22Rv1 (cell line): ENCODE measurements around the gene MTURN.

Experiments
- CTCF ChIP-seq: fragments of 450-650 bp; IDR thresholded peaks from 2 replicates; pipeline ENCODE4 v1.5.1; 2017; ENCODE audit warnings: mild to moderate bottlenecking
- ZFX ChIP-seq: fragments of 450-650 bp; IDR thresholded peaks from 2 replicates; pipeline ENCODE4 v1.6.1; 2017; ENCODE audit warnings: antibody characterized with exemption, borderline replicate concordance

- no peak for TF ChIP-seq CTCF
- TF ChIP-seq ZFX = no peak
Observed at GRCh38 chr7:30146127-30146612, 11.4 kb downstream of the MTURN start.
